H1 (cell line): Measurements from ENCODE around the gene LTB4R. TPM values are rescaled to one million over a fixed set of nuclear protein-coding genes. Genes with fewer than 3 reads are reported as not detected.

ENCODE experiments used
- CTCF ChIA-PET: fragments of 300-600 bp; sonication (Branson Sonifier 250); formaldehyde crosslinking; loops from one replicate; lab custom pipeline; 2021; ENCODE audit not compliant: partially characterized antibody; lab: Charles Lee
- POLR2A ChIA-PET: fragments of 300-600 bp; sonication (Branson Sonifier 250); formaldehyde crosslinking; loops from one replicate; lab custom pipeline; 2021; ENCODE audit warnings: inconsistent platforms; ENCODE audit not compliant: partially characterized antibody; lab: Charles Lee
- DNase-seq, 2 experiments: peaks; one replicate each; pipeline versions ENCODE4 v3.0.0 to v3.0.0-alpha.2; 2010 to 2022; ENCODE audit warnings: low spot score in 2 of 2, low read depth in 1 of 2, mixed read lengths in 1 of 2
- FAIRE-seq: peaks from 2 replicates; lab custom pipeline; 2011; peaks lifted over from hg19 to GRCh38; lab: Jason Lieb, UNC
- H2AFZ ChIP-seq: 2 replicates; pipeline ENCODE4 v1.8.1; 2012; ENCODE audit warnings: low read length, inconsistent platforms
- H2AK5ac ChIP-seq: 2 replicates; pipeline ENCODE4 v1.6.1; 2013; ENCODE audit warnings: low read depth, low read length
- H2BK120ac ChIP-seq: replicated peaks from 2 replicates; pipeline ENCODE3; 2013; ENCODE audit warnings: low read depth, low read length, inconsistent platforms
- H2BK12ac ChIP-seq: 2 replicates; pipeline ENCODE4 v1.6.1; 2013; ENCODE audit warnings: low read depth, low read length
- H2BK15ac ChIP-seq: 2 replicates; pipeline ENCODE4 v1.6.1; 2013; ENCODE audit warnings: low read length
- H2BK20ac ChIP-seq: 2 replicates; pipeline ENCODE4 v1.6.1; 2013; ENCODE audit warnings: low read length
- H2BK5ac ChIP-seq: 2 replicates; pipeline ENCODE4 v1.6.1; 2013; ENCODE audit warnings: low read depth, low read length
- H3K14ac ChIP-seq: 2 replicates; pipeline ENCODE4 v1.6.1; 2013; ENCODE audit warnings: inconsistent platforms; ENCODE audit not compliant: insufficient read length
- H3K18ac ChIP-seq: 2 replicates; pipeline ENCODE4 v1.6.1; 2013; ENCODE audit warnings: low read length; ENCODE audit errors: extremely low read depth
- H3K23ac ChIP-seq: 2 replicates; pipeline ENCODE4 v1.6.1; 2013; ENCODE audit warnings: inconsistent platforms; ENCODE audit not compliant: insufficient read length
- H3K23me2 ChIP-seq: 2 replicates; pipeline ENCODE4 v1.6.1; 2013; ENCODE audit warnings: low read depth, low read length
- H3K27ac ChIP-seq: 2 replicates; pipeline ENCODE4 v1.6.1; 2011; ENCODE audit warnings: low read depth, low read length, inconsistent platforms
- H3K27me3 ChIP-seq, 4 experiments: replicated peaks in 1 of 4; 1 replicate in 1 of 4; 2 replicates in 3 of 4; pipeline versions ENCODE4 v1.6.1 to v1.8.1; 2011 to 2013; ENCODE audit warnings: low read length in 3 of 4, mild to moderate bottlenecking in 3 of 4, inconsistent platforms in 2 of 4, mixed read lengths in 2 of 4, moderate library complexity in 1 of 4; ENCODE audit not compliant: control insufficient read depth in 3 of 4, insufficient read depth in 3 of 4; ENCODE audit errors: extremely low read depth in 1 of 4
- H3K36me3 ChIP-seq, 4 experiments: 2 replicates each; pipeline versions ENCODE4 v1.6.1 to v1.8.1; 2011 to 2013; ENCODE audit warnings: mild to moderate bottlenecking in 4 of 4, low read length in 3 of 4, moderate library complexity in 2 of 4, control low read depth in 1 of 4, inconsistent platforms in 1 of 4; ENCODE audit not compliant: insufficient read depth in 4 of 4, control insufficient read depth in 2 of 4
- H3K4ac ChIP-seq: replicated peaks from 2 replicates; pipeline ENCODE3; 2013; ENCODE audit warnings: low read length, low read depth, mixed read lengths, inconsistent platforms; ENCODE audit not compliant: insufficient read length
- H3K4me1 ChIP-seq, 4 experiments: replicated peaks in 1 of 4; 1 replicate in 1 of 4; 2 replicates in 3 of 4; pipeline versions ENCODE4 v1.6.1 to v1.8.1; 2011 to 2013; ENCODE audit warnings: low read length in 3 of 4, inconsistent platforms in 2 of 4, mixed read lengths in 1 of 4; ENCODE audit not compliant: insufficient read depth in 4 of 4, control insufficient read depth in 3 of 4
- H3K4me2 ChIP-seq, 2 experiments: 2 replicates each; pipeline versions ENCODE4 v1.6.1 to v1.8.1; 2011 to 2013; ENCODE audit warnings: low read depth in 2 of 2, low read length in 2 of 2, control low read depth in 1 of 2, inconsistent platforms in 1 of 2, mild to moderate bottlenecking in 1 of 2; ENCODE audit not compliant: insufficient read depth in 1 of 2
- H3K4me3 ChIP-seq, 4 experiments: fragments of 200-600, 300-600 bp in 1 of 4; sonication (generic), shearing (Covaris generic), sonication (Bioruptor Twin) in 1 of 4; 2 replicates each; pipeline versions ENCODE4 v1.5.1 to v1.8.1; 2011 to 2016; ENCODE audit warnings: low read length in 4 of 4, low read depth in 3 of 4, control low read depth in 2 of 4, inconsistent platforms in 2 of 4, mild to moderate bottlenecking in 2 of 4, mixed read lengths in 1 of 4, moderate library complexity in 1 of 4; ENCODE audit not compliant: insufficient read depth in 2 of 4; ENCODE audit errors: extremely low read depth in 1 of 4
- H3K56ac ChIP-seq: replicated peaks from 2 replicates; pipeline ENCODE3; 2013; ENCODE audit warnings: low read depth, mild to moderate bottlenecking, mixed read lengths, low read length, inconsistent platforms; ENCODE audit not compliant: insufficient read length
- H3K79me1 ChIP-seq: 2 replicates; pipeline ENCODE4 v1.6.1; 2013; ENCODE audit warnings: low read depth, low read length, control low read depth
- H3K79me2 ChIP-seq, 2 experiments: 2 replicates each; pipeline versions ENCODE4 v1.6.1 to v1.8.1; 2012 to 2013; ENCODE audit warnings: low read length in 2 of 2, mild to moderate bottlenecking in 2 of 2, inconsistent platforms in 1 of 2; ENCODE audit not compliant: insufficient read depth in 2 of 2, control insufficient read depth in 1 of 2
- H3K9ac ChIP-seq, 4 experiments: replicated peaks in 1 of 4; 1 replicate in 1 of 4; 2 replicates in 3 of 4; pipeline versions ENCODE4 v1.6.1 to v1.8.1; 2011 to 2013; ENCODE audit warnings: low read depth in 3 of 4, low read length in 3 of 4, control low read depth in 2 of 4, mild to moderate bottlenecking in 2 of 4, moderate library complexity in 2 of 4, inconsistent platforms in 1 of 4; ENCODE audit errors: extremely low read depth in 1 of 4
- H3K9me3 ChIP-seq, 2 experiments: 2 replicates each; pipeline versions ENCODE4 v1.6.1 to v1.8.1; 2012 to 2013; ENCODE audit warnings: mild to moderate bottlenecking in 2 of 2, moderate library complexity in 2 of 2, control low read depth in 1 of 2, inconsistent platforms in 1 of 2, low read depth in 1 of 2, low read length in 1 of 2, mixed read lengths in 1 of 2; ENCODE audit not compliant: insufficient read depth in 2 of 2
- H4K20me1 ChIP-seq, 2 experiments: replicated peaks in 1 of 2; 2 replicates each; pipeline versions ENCODE3 to v1.8.1; 2011 to 2013; ENCODE audit warnings: inconsistent platforms in 2 of 2, low read length in 2 of 2, mild to moderate bottlenecking in 1 of 2; ENCODE audit not compliant: insufficient read depth in 2 of 2, control insufficient read depth in 1 of 2
- H4K5ac ChIP-seq: 2 replicates; pipeline ENCODE4 v1.6.1; 2013; ENCODE audit warnings: low read length, low read depth, mixed read lengths, inconsistent platforms; ENCODE audit not compliant: insufficient read length
- H4K8ac ChIP-seq: 2 replicates; pipeline ENCODE4 v1.8.0; 2013; ENCODE audit warnings: mild to moderate bottlenecking, moderate library complexity, low read length, inconsistent platforms; ENCODE audit not compliant: insufficient read depth; ENCODE audit errors: extremely low read depth
- H4K91ac ChIP-seq: replicated peaks from 2 replicates; pipeline ENCODE3; 2013; ENCODE audit warnings: low read length, mixed read lengths, inconsistent platforms; ENCODE audit not compliant: insufficient read length
- CBX8 ChIP-seq: fragments of 300-800, 300-1000 bp; sonication (generic); IDR thresholded peaks from 2 replicates; pipeline ENCODE4 v1.7.1; 2016; ENCODE audit warnings: low read depth, low read length, borderline replicate concordance
- JUND ChIP-seq: IDR thresholded peaks from 2 replicates; pipeline ENCODE4 v1.6.1; 2011; ENCODE audit warnings: mild to moderate bottlenecking, improper control_type of control experiment, low read length
- PHF8 ChIP-seq: fragments of 200-600 bp; sonication (generic); conservative IDR thresholded peaks from 2 replicates; pipeline ENCODE4 v1.7.1; 2012; ENCODE audit warnings: low read depth, mild to moderate bottlenecking, inconsistent platforms, low read length, moderate library complexity
- SIN3A ChIP-seq, 2 experiments: IDR thresholded peaks in 1 of 2; conservative IDR thresholded peaks in 1 of 2; 2 replicates each; pipeline ENCODE4 v1.6.1; 2011 to 2012; ENCODE audit warnings: low read length in 2 of 2, improper control_type of control experiment in 1 of 2, low read depth in 1 of 2, mild to moderate bottlenecking in 1 of 2
- TCF12 ChIP-seq: IDR thresholded peaks from 2 replicates; pipeline ENCODE4 v1.6.1; 2011; ENCODE audit warnings: low read depth, mild to moderate bottlenecking, low read length
- TEAD4 ChIP-seq: IDR thresholded peaks from 2 replicates; pipeline ENCODE4 v1.6.1; 2012; ENCODE audit warnings: low read depth, low read length, inconsistent platforms, mixed read lengths
- WGBS, 2 experiments: shearing (Covaris generic) in 1 of 2; methylation state at CpG; one replicate each; pipeline versions ENCODE4 v1.1.6 to v1.1.7; 2013 to 2015; ENCODE audit warnings: low lambda C conversion rate in 2 of 2, mixed read lengths in 2 of 2, inconsistent platforms in 1 of 2, low coverage in 1 of 2, missing lambda C conversion rate in 1 of 2; ENCODE audit not compliant: insufficient replicate concordance in 2 of 2, insufficient coverage in 1 of 2, insufficient read length in 1 of 2; ENCODE audit errors: extremely low coverage in 1 of 2, missing lambda C conversion rate in 1 of 2; 5-methylcytosine and 5-hydroxymethylcytosine counted together
- polyA plus RNA-seq, 7 experiments: library from polyadenylated mRNA; depleted of rRNA in 3 of 7; stranded (reverse) in 5 of 7; unstranded in 2 of 7; fragments of >200 nt in 5 of 7; fragments of 200-250 nt in 2 of 7; gene quantifications; 1 replicate in 5 of 7; 2 replicates in 1 of 7; 4 replicates in 1 of 7; pipeline versions ENCODE4 v1.2.1 to v1.2.3, GENCODE V29; 2011 to 2013; ENCODE audit warnings: missing spikeins in 2 of 7, mixed read lengths in 2 of 7
- total RNA-seq: library from RNA; stranded (reverse); fragmentation: NEBNext Ultra II Directional; extraction: Animal tissue kit (Norgen Biotek cat#: 25700); gene quantifications from 2 replicates; pipeline ENCODE4 v1.2.1, GENCODE V29; 2021
- TF ChIP-seq, protein P1 (sequence below): IDR thresholded peaks from 2 replicates; pipeline ENCODE4 v1.6.1; 2011; ENCODE audit warnings: low read length, improper control_type of control experiment

The LTB4R gene
- total and polyA plus RNA-seq, 2 of the 8 experiments (the other 6 are each of a cell fraction or from before 2014, with no cell fraction given) = 4.1 to 6.7 TPM

DNA sequence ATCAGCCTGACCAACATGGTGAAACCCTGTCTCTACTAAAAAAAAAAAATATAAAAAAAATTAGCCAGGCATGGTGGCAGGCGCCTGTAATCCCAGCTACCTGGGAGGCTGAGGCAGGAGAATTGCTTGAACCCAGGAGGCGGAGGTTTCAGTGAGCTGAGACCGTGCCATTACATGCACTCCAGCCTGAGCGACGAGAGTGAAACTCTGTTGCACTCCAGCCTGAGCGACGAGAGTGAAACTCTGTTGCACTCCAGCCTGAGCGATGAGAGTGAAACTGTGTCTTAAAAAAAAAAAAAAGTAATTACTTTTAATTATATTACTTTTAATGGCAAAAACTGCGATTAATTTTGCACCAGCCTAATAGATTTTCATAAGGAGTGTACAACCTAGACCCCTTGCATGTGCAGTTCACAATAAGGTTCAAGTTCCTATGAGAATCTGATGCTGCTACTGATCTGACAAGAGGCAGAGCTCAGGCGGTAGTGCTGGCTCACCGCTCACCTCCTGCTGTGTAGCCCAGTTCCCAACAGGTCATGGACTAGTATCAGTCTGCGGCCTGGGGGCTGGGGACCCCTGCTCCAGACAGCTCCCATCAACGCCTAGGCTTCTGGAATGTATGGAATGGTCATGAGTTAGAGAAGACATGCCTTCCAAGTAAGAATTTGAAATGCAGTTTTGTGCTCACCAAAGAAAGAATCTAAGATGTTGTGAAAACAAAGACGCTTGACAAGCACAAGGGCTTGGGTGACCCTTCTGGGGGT lies 10.1 kb downstream of the LTB4R start:
- H3K79me1 ChIP-seq = no peaks in the 10 kb centered on the region
- H2BK20ac ChIP-seq = no peak overlapping the region
- no peak for TF ChIP-seq TCF12
- TF ChIP-seq PHF8 = no peak
- TF ChIP-seq TEAD4 = 0 out of 2 replicates have a peak, but pooled peaks have one; percentile 22
- no peak for TF ChIP-seq CBX8
- TF ChIP-seq SIN3A (conservative IDR thresholded peaks at IDR 0.05 in 1 of 2, IDR thresholded peaks at IDR 0.05 in 1 of 2; ENCODE audit: low read depth in 1 of 2, low read length in 2 of 2) = no peak
- TF ChIP-seq, protein P1, sequence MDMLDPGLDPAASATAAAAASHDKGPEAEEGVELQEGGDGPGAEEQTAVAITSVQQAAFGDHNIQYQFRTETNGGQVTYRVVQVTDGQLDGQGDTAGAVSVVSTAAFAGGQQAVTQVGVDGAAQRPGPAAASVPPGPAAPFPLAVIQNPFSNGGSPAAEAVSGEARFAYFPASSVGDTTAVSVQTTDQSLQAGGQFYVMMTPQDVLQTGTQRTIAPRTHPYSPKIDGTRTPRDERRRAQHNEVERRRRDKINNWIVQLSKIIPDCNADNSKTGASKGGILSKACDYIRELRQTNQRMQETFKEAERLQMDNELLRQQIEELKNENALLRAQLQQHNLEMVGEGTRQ = no peak
- TF ChIP-seq JUND = no peak
- TF ChIP-seq, all 59 proteins: peak for 1
- H3K23ac ChIP-seq = no peak overlapping the region
- no peak overlapping the region for H3K18ac ChIP-seq
- no peak overlapping the region for H2AFZ ChIP-seq
- peaks cover 0 to 50% (median 33%) of the 10 kb centered on the region in 4 experiments; a peak in 6 of 7 replicates for H3K27me3 ChIP-seq
- H3K36me3 ChIP-seq = no peaks in the 10 kb centered on the region
- CTCF ChIA-PET = interaction anchor here (0.6 to 27.8 kb wide), 9 partner anchors 11 to 154 kb away, joined by 3 to 664 read pairs (median 5); partner anchors contain the start of genes CBLN3, CIDEB and KHNYN
- H3K4ac ChIP-seq = no peak overlapping the region
- POLR2A ChIA-PET = interaction anchor here (0.7 to 1.7 kb wide), 6 partner anchors 12 to 109 kb away, joined by 3 to 9 read pairs (median 4); partner anchors contain the start of genes CIDEB, DHRS1, KHNYN and NOP9
- H4K8ac ChIP-seq = no peak overlapping the region
- H3K27ac ChIP-seq = no peak overlapping the region
- no peak overlapping the region for H2BK5ac ChIP-seq
- no peak overlapping the region for H2AK5ac ChIP-seq
- H3K23me2 ChIP-seq = no peaks in the 10 kb centered on the region; the same call in 1 of the 2 replicates
- H3K4me2 ChIP-seq = no peak overlapping the region
- H4K20me1 ChIP-seq = no peaks in the 10 kb centered on the region
- no peak overlapping the region for H3K56ac ChIP-seq
- H3K9me3 ChIP-seq = no peaks in the 10 kb centered on the region; a peak in 1 of 4 replicates
- H4K5ac ChIP-seq = no peak overlapping the region
- H2BK120ac ChIP-seq = no peak overlapping the region
- no peak overlapping the region for H3K4me3 ChIP-seq
- DNase-seq (no peak), FAIRE-seq (no peak)
- H2BK15ac ChIP-seq = no peak overlapping the region
- no peaks in the 10 kb centered on the region for H3K4me1 ChIP-seq
- no peak overlapping the region for H3K14ac ChIP-seq
- H3K79me2 ChIP-seq = no peaks in the 10 kb centered on the region
- no peak overlapping the region for H2BK12ac ChIP-seq
- no peak overlapping the region for H4K91ac ChIP-seq
- H3K9ac ChIP-seq = no peak overlapping the region
- WGBS, 2 experiments = 91% methylated on average over 14 of the region's 14 CpGs; no CpG with 5 or more reads in 1 of the 2 experiments
